T-cell (primary cell): ENCODE measurements around the gene SLCO3A1. TPM values are rescaled to one million over a fixed set of nuclear protein-coding genes. Genes with fewer than 3 reads are reported as not detected.

Experiments used
- ATAC-seq, 4 experiments: fragments of 200-7000 bp in 3 of 4; fragments of 150-1000 bp in 1 of 4; cut with Tn5 transposase; replicated peaks in 1 of 4; 1 replicate in 3 of 4; 2 replicates in 1 of 4; pipeline ENCODE4 v1.10.0; 2021; ENCODE audit warnings: moderate library complexity in 3 of 4, mild to moderate bottlenecking in 2 of 4, moderate number of reproducible peaks in 1 of 4
- CTCF ChIA-PET, 2 donors: fragments of 300-600 bp; sonication (Branson Sonifier 250); formaldehyde crosslinking; loops; one replicate each; lab custom pipeline; 2022; ENCODE audit warnings: antibody characterized with exemption in 2 of 2; lab: Charles Lee
- POLR2A ChIA-PET, 2 donors: fragments of 300-600 bp; sonication (Branson Sonifier 250); formaldehyde crosslinking; loops; one replicate each; lab custom pipeline; 2022; ENCODE audit warnings: antibody characterized with exemption in 2 of 2; lab: Charles Lee
- DNase-seq, 35 experiments: peaks; one replicate each; pipeline versions ENCODE4 v3.0.0 to v3.0.0-alpha.2; 2013 to 2023
- H3K27ac ChIP-seq: one replicate; pipeline ENCODE4 v1.5.1; 2013; ENCODE audit warnings: low read length
- H3K27me3 ChIP-seq, 2 experiments: replicated peaks in 1 of 2; 1 replicate in 1 of 2; 2 replicates in 1 of 2; pipeline versions ENCODE4 v1.6.1 to v1.7.0; 2013; ENCODE audit warnings: low read length in 1 of 2, mixed read lengths in 1 of 2; ENCODE audit not compliant: control insufficient read depth in 2 of 2, insufficient read depth in 2 of 2; ENCODE audit errors: extremely low read depth in 1 of 2
- H3K36me3 ChIP-seq, 2 donors: 1 replicate in 1 of 2; 2 replicates in 1 of 2; pipeline versions ENCODE4 v1.6.1 to v1.7.0; 2013; ENCODE audit warnings: low read length in 1 of 2; ENCODE audit not compliant: control insufficient read depth in 2 of 2, insufficient read depth in 1 of 2; ENCODE audit errors: extremely low read depth in 1 of 2
- H3K4me1 ChIP-seq, 2 experiments: 1 replicate in 1 of 2; 2 replicates in 1 of 2; pipeline versions ENCODE4 v1.6.1 to v1.7.0; 2013; ENCODE audit warnings: low read length in 2 of 2, mixed read lengths in 1 of 2; ENCODE audit not compliant: insufficient read depth in 2 of 2, control insufficient read depth in 1 of 2; ENCODE audit errors: extremely low read depth in 1 of 2
- H3K4me3 ChIP-seq, 2 donors: 1 replicate in 1 of 2; 2 replicates in 1 of 2; pipeline versions ENCODE4 v1.5.1 to v1.7.0; 2013; ENCODE audit warnings: mild to moderate bottlenecking in 2 of 2, low read length in 1 of 2, moderate library complexity in 1 of 2; ENCODE audit not compliant: control insufficient read depth in 1 of 2; ENCODE audit errors: extremely low read depth in 1 of 2
- H3K9me3 ChIP-seq: 2 replicates; pipeline ENCODE4 v1.7.0; 2013
- H3K27ac Mint-ChIP-seq, 2 donors: one replicate each; pipeline ENCODE4 v1.8.0; 2020 to 2021; ENCODE audit warnings: mild to moderate bottlenecking in 2 of 2, mixed read lengths in 2 of 2
- H3K27me3 Mint-ChIP-seq, 2 donors: one replicate each; pipeline ENCODE4 v1.8.0; 2021 to 2022; ENCODE audit warnings: mixed read lengths in 2 of 2
- H3K36me3 Mint-ChIP-seq: one replicate; pipeline ENCODE4 v1.8.0; 2021; ENCODE audit warnings: mixed read lengths
- H3K4me1 Mint-ChIP-seq, 3 donors: one replicate each; pipeline ENCODE4 v1.8.0; 2020 to 2022; ENCODE audit warnings: mixed read lengths in 3 of 3, mild to moderate bottlenecking in 1 of 3
- H3K4me3 Mint-ChIP-seq, 3 donors: one replicate each; pipeline ENCODE4 v1.8.0; 2020 to 2022; ENCODE audit warnings: mild to moderate bottlenecking in 3 of 3, mixed read lengths in 3 of 3, moderate library complexity in 3 of 3
- H3K9me3 Mint-ChIP-seq, 3 donors: one replicate each; pipeline ENCODE4 v1.8.0; 2020 to 2022; ENCODE audit warnings: mixed read lengths in 3 of 3
- WGBS: methylation state at CpG from one replicate; pipeline ENCODE4 v1.1.5; 2013; ENCODE audit warnings: missing lambda C conversion rate; ENCODE audit not compliant: insufficient coverage; 5-methylcytosine and 5-hydroxymethylcytosine counted together
- total RNA-seq, 35 experiments: library from RNA in 6 of 35; stranded (reverse) in 6 of 35; fragments of 120-200 nt in 1 of 35; gene quantifications; one replicate each; pipeline versions ENCODE4 v1.2.1 to v1.2.4 and lab custom pipeline; 2013 to 2026

The SLCO3A1 gene
- total RNA-seq (10 to 100 TPM; 26.2 to 52.2 (median 38.7) TPM), total RNA-seq (lab: John Stamatoyannopoulos, UW) (2.7 to 101 (median 29.8) reads per million in 29 experiments)
- total RNA-seq (2013): 16.9 TPM

DNA sequence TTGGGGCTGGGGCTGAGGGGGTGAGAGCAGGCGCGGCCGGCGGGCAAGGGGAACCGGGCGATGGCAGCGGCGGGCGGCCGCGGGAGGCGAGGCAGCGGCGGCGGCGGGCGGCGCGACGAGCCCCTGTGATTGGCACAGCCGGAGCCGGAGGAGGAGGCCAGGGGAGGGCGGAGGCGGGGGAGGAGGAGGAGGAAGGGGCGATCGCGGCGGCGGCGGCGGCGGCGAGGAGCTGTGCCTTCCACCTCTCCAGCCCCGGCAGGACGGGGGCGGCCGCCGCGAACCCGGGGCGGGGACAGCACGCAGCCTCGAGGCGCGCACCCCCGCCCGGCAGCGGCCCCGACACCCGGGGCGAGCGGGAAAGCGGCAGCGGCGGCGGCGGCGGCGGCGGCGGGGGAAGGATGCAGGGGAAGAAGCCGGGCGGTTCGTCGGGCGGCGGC, at the start of gene SLCO3A1:
SLCO3A1 (plus strand) TSS at position 198 of the 437 bp plus-strand sequence.
- DNase-seq (peak in 32 of 35 experiments; percentile 45 to 83 (median 65)), ATAC-seq (peak; percentile 55 to 65 (median 60))
- ChIA-PET CTCF (interaction anchor here (0.6 to 1.8 kb wide), 5 partner anchors 9 to 148 kb away, joined by 3 to 8 read pairs (median 4); no protein-coding TSS in a partner anchor), POLR2A (interaction anchor here in 1 of 2 donors (0.6 kb wide), 1 partner anchor 1961 kb away, joined by 8 read pairs; no protein-coding TSS in a partner anchor)
- H3K27ac Mint-ChIP-seq: peak within 1 kb of the TSS; percentile 89 to 96
- no peaks in the 10 kb centered on the region for H3K36me3 Mint-ChIP-seq
- peak within 1 kb of the TSS; percentile 77 to 80 for H3K4me3 ChIP-seq
- H3K9me3 Mint-ChIP-seq: no peaks in the 10 kb centered on the region
- H3K27ac ChIP-seq: peak within 1 kb of the TSS; percentile 83
- WGBS: under 1% methylated on average over 56 of the region's 67 CpGs
- peaks cover 46 to 58% of the 10 kb centered on the region in 2 experiments for H3K4me1 ChIP-seq
- H3K4me1 Mint-ChIP-seq: peaks cover 64 to 76% (median 69%) of the 10 kb centered on the region in 3 donors
- no peaks in the 10 kb centered on the region for H3K9me3 ChIP-seq
- no peaks in the 10 kb centered on the region for H3K27me3 Mint-ChIP-seq
- H3K27me3 ChIP-seq: no peaks in the 10 kb centered on the region
- no peaks in the 10 kb centered on the region for H3K36me3 ChIP-seq
- peak within 1 kb of the TSS; percentile 84 to 88 (median 84) for H3K4me3 Mint-ChIP-seq

DNA sequence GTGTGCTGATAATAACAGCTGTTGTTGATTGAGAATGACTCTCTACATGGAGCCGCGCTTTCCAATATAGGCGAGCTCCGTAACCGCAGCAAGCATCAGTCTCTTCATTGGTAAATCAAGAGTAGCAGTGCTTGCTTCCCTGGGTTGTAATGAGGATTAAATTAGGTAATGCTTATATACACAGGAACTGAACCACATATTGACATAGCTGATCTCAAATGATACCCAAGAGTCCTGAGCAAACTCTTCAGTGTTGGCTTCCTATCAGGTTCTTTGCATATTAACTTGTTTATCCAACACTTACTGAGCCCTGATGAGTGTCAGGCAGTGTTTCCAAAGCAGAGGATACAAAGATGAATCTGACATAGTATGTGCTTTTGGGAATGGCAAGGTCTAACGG, 46.4 kb upstream of the SLCO3A1 start:
- Mint-ChIP-seq H3K4me1 (no peaks in the 10 kb centered on the region), H3K9me3 (peaks cover 0 to 6% (median 5%) of the 10 kb centered on the region in 3 donors), H3K36me3 (no peaks in the 10 kb centered on the region), H3K27me3 (peaks cover 18% of the 10 kb centered on the region in 2 donors), H3K27ac (no peak overlapping the region), H3K4me3 (no peak overlapping the region)
- DNase-seq: no peak
- Histone ChIP-seq H3K9me3 (no peaks in the 10 kb centered on the region), H3K27ac (no peak overlapping the region), H3K27me3 (peaks cover 0 to 11% of the 10 kb centered on the region in 2 experiments), H3K4me1 (no peaks in the 10 kb centered on the region), H3K36me3 (no peaks in the 10 kb centered on the region), H3K4me3 (no peak overlapping the region)
- WGBS: 96% methylated on average over 4 of the region's 6 CpGs
- ChIA-PET CTCF (no interaction called here), POLR2A (interaction anchor here in 1 of 2 donors (0.6 kb wide), 1 partner anchor 472 kb away, joined by 11 read pairs; no protein-coding TSS in a partner anchor)
- ATAC-seq: no peak

DNA sequence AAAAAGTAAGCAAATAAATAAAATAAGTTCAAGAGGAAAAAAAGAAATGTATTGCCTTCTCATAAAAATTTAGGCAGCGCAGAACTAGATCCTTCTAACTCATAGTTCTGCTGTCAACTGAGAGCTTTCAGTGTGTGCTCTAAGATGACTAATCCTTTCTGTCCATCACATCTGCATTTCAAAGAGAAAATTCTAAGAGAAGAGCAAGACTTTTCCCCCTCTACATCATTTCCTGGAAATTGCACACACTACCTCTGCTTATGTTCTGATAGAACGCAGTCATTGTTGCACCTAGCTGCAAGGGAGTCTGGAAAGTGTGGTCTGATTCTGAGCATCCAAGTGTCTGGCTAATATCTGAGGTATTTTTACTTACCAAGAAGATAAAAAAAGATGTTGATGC, 39.6 kb upstream of the SLCO3A1 start:
- no peak overlapping the region for H3K4me3 ChIP-seq
- peaks cover 5 to 27% (median 11%) of the 10 kb centered on the region in 3 donors for H3K9me3 Mint-ChIP-seq
- POLR2A ChIA-PET: no interaction called here

DNA sequence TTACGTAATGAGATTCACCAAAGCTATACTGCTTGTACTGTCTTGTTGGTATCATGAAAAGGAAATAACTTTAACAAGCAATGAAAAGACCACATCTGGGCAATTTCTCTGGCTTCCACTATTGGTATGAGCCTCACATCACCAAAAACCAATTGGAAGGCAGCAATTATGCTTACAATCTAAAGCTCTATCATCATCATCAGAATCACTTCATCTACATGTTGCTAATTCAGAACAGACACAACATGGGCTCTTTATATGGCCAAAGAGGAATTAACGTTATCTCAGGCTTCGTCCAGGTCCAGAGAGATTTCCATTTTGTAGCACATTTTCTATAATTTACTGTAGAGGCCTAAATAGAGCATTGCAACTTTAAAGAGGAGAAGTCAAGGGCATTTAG, 36.6 kb upstream of the SLCO3A1 start:
- ATAC-seq (no peak), DNase-seq (no peak)
- Histone ChIP-seq H3K27me3 (no peaks in the 10 kb centered on the region), H3K36me3 (no peaks in the 10 kb centered on the region), H3K9me3 (no peaks in the 10 kb centered on the region), H3K27ac (no peak overlapping the region), H3K4me3 (no peak overlapping the region), H3K4me1 (no peaks in the 10 kb centered on the region)
- Mint-ChIP-seq H3K4me1 (no peaks in the 10 kb centered on the region), H3K36me3 (no peaks in the 10 kb centered on the region), H3K9me3 (peaks cover 5 to 22% (median 6%) of the 10 kb centered on the region in 3 donors), H3K27me3 (peaks cover 2 to 15% of the 10 kb centered on the region in 2 donors), H3K27ac (no peak overlapping the region), H3K4me3 (no peak overlapping the region)
- WGBS: no CpG with 5 or more reads among the region's 3 CpGs
- POLR2A ChIA-PET: no interaction called here
- CTCF ChIA-PET: interaction anchor here in 1 of 2 donors (0.7 kb wide), 1 partner anchor 402 kb away, joined by 3 read pairs; no protein-coding TSS in a partner anchor

More for the DNA sequence above, 39.6 kb upstream of the SLCO3A1 start:
- Histone ChIP-seq H3K9me3 (no peaks in the 10 kb centered on the region), H3K4me1 (no peaks in the 10 kb centered on the region), H3K27ac (no peak overlapping the region), H3K27me3 (no peaks in the 10 kb centered on the region), H3K36me3 (no peaks in the 10 kb centered on the region)
- Mint-ChIP-seq H3K27me3 (peaks cover 4 to 8% of the 10 kb centered on the region in 2 donors), H3K27ac (no peak overlapping the region), H3K36me3 (no peaks in the 10 kb centered on the region), H3K4me1 (no peaks in the 10 kb centered on the region), H3K4me3 (no peak overlapping the region)
- no peak for DNase-seq
- no CpG with 5 or more reads among the region's 2 CpGs for WGBS
- CTCF ChIA-PET: no interaction called here
- ATAC-seq: no peak

DNA sequence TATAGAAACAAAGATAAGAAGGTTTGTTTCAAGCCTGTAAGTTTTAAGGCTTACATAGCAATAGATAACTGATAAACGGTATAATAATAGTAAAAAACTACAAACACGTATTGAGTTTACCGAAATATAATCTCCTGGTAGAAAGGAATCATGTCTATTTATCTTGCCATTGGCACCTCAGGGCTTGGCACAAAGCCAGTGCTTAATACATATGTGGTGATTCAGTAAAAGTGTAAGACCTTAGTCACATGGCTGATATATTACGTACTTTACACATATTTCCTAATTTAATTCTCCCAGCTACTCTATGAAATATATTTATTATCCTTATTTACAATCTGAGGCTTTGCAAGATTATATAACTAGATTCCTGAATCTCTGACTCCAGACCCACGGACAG, 32.0 kb upstream of the SLCO3A1 start:
- WGBS: 56% methylated on average over 1 of the region's 5 CpGs
- H3K27ac ChIP-seq: no peak overlapping the region
- Mint-ChIP-seq H3K9me3 (no peaks in the 10 kb centered on the region), H3K27ac (no peak overlapping the region), H3K36me3 (no peaks in the 10 kb centered on the region), H3K27me3 (peaks cover 2 to 12% of the 10 kb centered on the region in 2 donors), H3K4me1 (no peaks in the 10 kb centered on the region), H3K4me3 (no peak overlapping the region)
- ChIA-PET CTCF (no interaction called here), POLR2A (interaction anchor here in 1 of 2 donors (0.6 kb wide), 1 partner anchor 185 kb away, joined by 6 read pairs; no protein-coding TSS in a partner anchor)
- no peaks in the 10 kb centered on the region for H3K27me3 ChIP-seq
- DNase-seq (no peak), ATAC-seq (no peak)
- no peaks in the 10 kb centered on the region for H3K4me1 ChIP-seq
- no peaks in the 10 kb centered on the region for H3K9me3 ChIP-seq
- H3K4me3 ChIP-seq: no peak overlapping the region
- no peaks in the 10 kb centered on the region for H3K36me3 ChIP-seq

DNA sequence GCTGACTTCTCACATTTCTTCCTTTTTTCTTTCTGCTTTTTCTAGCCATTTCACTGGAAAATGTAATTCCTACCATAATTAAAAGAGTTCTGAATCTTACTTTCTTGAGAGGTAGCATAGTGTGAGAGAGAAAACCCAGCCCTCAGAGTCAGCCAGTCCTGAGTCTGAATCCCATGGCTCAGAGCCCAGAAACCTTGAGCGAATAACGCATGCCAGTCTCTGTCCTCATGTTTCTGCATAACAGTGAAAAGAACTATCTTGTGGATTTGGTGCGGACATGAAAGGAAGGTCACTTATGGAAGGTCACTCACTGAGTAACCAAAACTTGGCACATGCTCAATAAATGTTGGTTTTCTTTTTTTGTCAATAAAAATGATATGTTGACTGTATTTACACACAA, 29.3 kb upstream of the SLCO3A1 start:
- POLR2A ChIA-PET: no interaction called here
- DNase-seq (no peak), ATAC-seq (no peak)
- H3K36me3 ChIP-seq: no peaks in the 10 kb centered on the region
- CTCF ChIA-PET: no interaction called here
- H3K27me3 ChIP-seq: peaks cover 0 to 4% of the 10 kb centered on the region in 2 experiments
- Mint-ChIP-seq H3K4me3 (no peak overlapping the region), H3K4me1 (no peaks in the 10 kb centered on the region), H3K9me3 (no peaks in the 10 kb centered on the region), H3K27me3 (peaks cover 3 to 7% of the 10 kb centered on the region in 2 donors), H3K27ac (no peak overlapping the region), H3K36me3 (no peaks in the 10 kb centered on the region)
- 100% methylated on average over 2 of the region's 3 CpGs for WGBS
- H3K9me3 ChIP-seq: no peaks in the 10 kb centered on the region
- H3K27ac ChIP-seq: no peak overlapping the region
- no peak overlapping the region for H3K4me3 ChIP-seq
- no peaks in the 10 kb centered on the region for H3K4me1 ChIP-seq
